GM19463 (cell line): ENCODE data around the gene PTX4.
A peak's percentile ranks its signal among the peaks of the same experiment; 100 is the strongest.
"Not testable (repeated sequence)": the region's sequence is repeated elsewhere in the genome, so short reads cannot be mapped to it uniquely, and the experiment has no call there.

Experiments used
- ATAC-seq: cut with Tn5 transposase; IDR thresholded peaks from one replicate; pipeline ENCODE4 v1.9.1; 2021; ENCODE audit warnings: mild to moderate bottlenecking, moderate library complexity; ENCODE audit not compliant: unreplicated experiment

The PTX4 gene

DNA sequence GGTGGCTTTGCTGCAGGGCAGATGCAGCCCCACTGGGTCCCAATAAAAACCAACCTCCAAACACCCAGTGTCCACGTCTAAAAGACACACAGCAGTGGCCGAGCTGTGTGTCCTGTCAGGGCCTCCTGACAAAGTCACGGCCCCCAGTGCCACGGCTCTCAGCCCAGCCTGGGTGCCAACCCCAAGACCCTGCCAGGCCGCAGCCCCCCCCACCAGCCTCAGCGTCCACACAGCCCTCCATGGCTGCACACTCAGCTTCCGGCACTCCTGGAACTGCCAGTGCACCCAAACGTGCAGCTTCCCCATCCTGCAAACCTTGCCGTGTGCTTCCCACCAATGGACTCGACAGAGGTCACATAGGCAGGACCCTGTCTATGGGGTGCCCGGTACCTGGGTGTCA, 40.8 kb downstream of the PTX4 start:
- ATAC-seq: no peak

DNA sequence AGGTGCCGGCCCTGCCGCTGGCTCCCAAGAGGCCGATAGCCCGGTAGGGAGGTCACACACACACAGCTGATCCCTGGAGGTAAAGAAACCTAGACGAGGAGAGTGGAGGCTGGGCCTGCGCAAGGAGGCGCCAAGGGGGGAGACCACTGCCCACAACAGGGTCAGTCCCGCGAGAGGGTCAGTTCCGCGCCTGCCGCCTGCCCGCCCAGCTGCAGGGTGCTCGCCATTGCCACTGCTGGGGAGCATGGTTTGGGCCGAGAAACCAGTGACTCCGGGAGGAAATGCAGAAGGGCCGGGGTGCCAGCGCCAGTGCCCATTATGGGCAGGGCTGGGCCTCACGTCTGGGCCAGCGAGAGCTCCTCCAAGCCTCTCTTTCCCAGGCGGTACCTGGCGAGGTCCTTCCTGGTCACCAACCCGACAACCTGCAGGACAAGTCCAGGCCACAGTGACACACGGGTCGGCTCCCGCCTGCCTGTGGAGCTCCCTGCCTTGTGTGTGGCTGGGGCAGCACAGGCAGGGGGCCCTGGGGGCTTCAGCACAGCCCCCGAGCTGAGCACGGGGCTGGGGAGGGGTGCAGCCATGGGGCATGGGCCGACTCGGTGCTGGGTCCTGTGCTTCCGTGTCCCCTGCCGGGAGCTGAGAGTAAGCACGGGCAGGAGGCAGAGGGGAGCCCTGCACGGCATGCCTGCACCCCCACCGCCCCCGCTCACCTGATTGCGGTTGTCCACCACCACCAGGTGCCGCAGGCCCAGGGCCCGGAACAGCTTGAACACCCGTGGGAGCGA, 42.3 kb downstream of the PTX4 start:
- no peak for ATAC-seq

DNA sequence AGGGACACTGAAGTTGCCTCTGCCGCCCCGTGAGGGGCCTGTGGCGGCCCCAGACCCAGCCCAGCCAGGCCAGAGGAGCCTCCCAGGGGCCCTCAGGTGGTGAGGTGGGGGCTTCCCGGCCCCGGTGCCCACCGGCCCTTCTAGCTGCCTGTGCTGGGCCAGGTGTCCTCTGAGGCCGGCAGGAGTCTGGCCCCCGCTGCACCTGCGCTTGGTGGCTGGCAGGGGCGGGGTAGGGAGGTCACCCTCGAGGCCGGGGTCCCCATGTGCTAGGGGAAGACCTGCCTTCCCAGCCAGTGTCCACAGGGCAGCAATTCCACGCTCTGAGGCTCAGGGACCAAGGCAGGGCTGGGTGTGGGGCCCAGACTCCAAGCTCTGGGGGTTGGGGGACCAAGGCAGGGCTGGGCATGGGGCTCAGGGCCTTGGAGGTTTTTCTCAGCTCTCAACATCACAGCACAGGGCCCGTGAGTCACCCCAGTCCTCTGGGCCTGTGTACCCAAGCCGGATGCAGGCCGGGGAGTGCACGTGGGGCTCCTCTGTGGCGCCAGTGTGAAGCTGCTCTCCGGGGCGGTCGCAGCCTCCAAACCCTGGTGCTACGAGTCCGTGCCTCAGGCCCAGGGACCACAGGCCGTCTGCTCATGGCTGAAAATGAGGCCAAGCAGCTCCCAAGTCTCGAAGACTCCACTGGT, 43.1 kb downstream of the PTX4 start:
- no peak for ATAC-seq

DNA sequence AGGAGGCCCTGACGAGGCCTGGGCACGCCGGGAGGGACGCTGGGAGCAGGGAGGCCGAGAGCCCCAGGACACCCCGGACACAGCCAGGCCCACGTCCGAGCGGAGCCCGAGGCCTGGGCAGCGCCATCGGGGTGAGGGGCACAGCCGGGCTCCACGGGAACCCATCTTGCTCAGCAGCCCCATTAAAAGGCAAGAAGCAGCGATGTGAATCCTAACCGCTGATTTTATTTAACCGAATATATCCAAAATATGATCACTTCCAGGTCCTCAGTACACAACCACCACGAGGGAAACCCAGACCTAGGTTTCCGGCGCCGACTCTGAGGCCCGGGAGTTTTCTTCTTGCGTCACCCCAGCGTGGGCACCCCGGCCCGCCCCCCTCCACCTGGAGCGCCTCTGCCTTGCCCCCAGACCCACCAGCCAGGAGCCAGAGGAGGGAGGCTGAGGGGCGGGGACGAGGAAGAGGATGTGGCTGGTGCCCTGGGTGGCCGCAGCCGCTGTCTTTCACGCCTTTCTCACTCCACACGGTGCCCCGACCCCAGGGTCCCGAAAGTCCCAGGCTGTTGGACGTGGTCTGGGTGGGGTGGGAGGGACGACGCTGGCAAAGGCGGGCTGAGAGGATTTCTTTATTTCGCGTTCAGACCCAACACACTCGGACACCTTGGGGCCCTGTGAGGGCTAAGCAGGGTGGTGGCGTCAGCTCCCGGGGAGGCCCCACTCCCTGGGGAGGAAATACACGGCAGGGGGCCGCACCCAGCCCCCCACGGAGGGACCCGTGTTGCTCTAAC, 43.8 kb downstream of the PTX4 start:
- ATAC-seq: peak; percentile 53

DNA sequence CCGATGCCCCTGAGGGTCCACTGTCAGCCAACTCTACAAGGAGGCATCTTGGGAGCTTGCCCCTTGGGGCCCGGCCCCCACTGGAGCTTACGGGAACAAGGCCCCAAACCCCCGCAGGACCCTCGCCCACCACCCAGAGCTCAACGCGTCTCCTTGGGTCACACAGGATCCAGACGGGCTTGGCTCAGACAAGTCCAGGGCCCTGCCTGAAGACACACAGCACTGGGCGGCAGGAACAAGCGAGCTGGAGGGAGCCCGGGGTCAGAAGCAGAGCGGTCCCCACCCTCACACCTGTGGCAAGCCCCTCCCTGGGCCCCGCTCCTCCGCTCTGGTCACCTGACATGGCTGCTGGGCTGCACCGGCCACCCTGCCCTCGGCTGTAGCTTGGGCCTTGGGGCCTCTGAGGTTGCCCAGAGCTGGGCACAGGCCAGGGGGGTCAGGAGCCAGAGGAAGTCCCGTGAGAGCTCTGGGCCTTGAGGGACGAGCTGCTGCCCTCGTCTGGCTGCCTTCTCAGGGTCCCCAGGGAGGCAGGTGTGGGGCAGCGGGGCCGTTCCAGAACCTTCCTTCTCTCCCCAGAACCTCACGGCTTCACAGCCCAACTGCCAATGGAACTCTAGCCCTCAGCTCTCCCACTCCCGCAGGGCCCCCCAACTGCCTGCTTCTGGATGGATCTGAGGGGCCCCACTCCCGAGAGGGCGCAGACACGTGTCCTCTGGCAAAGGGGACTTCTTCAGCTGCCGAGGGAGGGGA, 44.6 kb downstream of the PTX4 start, which contains the start of gene CCDC154:
Gene CCDC154 (minus strand): TSS at position 577 of the 750 bp plus-strand sequence. CDS start 234 bp downstream, at position 343.
- no peak for ATAC-seq

DNA sequence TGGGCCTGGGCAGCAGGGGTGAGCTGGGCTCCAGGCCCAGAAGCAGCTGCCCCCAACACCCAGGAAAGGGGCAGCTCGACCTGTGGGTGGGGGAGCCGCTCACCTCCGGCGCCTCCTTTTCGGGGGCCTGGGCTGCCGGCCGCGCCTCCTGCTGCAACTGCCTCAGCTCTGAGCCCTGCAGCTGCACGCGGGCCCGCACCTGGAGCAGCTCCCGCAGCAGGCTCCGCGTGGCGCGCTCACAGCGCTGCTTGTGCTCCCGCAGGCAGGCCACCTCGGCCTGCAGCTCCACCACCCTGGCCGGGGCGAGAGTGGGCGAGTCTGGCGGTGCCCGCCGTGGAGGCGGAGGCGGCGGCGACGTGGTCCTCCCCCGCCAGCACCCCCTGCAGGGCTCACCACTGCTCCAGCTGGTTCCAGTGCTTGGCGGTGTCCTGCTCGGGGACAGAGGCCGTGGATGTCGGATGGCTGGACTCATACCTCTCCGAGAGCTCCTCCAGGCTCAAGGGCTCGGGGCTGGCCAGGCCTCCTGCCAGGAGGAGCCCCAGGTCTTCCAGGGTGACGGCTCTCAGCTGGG, 45.3 kb downstream of the PTX4 start:
- ATAC-seq: no peak

DNA sequence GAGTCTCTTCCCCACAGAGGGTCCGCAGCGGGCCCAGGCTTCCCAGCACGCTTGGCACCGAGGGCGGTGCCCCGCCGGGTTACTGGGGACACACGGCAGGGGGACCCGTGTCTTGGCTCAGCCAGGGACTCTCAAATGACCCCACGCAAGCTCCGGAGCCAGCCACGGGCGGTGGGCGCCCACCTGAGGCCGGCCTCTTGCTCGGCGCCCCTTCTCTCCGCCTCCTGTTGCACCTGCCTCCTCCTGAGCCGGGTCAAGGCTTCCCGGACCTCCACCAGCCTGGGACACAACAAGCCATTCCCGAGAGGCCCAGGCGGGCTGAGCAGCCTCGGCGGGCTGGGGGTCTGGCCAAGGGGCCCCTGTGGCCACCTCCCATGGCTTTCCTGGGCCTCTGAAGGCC, 46.0 kb downstream of the PTX4 start:
- no peak for ATAC-seq

DNA sequence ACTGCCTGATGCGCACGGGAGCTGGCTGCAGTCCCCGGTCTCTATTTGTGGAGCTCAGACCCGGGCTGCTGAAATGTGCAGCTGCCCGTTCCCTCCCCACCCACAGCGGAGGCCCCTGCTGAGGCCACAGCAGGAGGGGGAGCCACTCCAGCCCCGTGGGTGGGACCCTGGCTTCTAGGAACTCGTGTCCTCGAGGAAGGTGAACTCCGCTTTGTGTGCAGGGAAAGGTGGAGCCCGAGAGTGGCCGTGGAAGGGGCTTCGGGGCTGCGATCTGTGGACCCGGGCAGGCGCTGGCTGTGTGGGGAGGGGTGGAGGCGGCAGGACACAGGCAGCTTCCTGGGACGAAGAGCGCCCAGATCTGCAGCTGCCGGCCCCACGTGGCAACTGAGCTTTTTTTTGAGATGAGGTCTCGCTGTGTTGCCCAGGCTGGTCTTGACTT, 47.3 kb downstream of the PTX4 start:
- no peak for ATAC-seq

DNA sequence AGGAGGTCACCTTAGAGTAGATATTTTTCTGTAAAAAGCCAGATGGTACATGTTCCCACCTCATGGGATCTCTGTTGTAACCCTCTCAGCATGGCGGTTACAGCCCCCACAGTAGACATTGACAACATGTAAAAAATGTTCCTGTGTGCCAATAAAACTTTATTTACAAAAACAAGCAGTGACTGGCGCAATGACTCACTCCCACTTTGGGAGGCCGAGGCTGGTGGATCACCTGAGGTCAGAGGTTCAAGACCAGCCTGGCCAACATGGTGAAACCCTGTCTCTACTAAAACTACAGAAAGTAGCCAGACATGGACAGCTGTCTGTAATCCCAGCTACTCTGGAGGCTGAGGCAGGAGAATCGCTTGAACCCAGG, 49.1 kb downstream of the PTX4 start:
- not testable (repeated sequence) for ATAC-seq

DNA sequence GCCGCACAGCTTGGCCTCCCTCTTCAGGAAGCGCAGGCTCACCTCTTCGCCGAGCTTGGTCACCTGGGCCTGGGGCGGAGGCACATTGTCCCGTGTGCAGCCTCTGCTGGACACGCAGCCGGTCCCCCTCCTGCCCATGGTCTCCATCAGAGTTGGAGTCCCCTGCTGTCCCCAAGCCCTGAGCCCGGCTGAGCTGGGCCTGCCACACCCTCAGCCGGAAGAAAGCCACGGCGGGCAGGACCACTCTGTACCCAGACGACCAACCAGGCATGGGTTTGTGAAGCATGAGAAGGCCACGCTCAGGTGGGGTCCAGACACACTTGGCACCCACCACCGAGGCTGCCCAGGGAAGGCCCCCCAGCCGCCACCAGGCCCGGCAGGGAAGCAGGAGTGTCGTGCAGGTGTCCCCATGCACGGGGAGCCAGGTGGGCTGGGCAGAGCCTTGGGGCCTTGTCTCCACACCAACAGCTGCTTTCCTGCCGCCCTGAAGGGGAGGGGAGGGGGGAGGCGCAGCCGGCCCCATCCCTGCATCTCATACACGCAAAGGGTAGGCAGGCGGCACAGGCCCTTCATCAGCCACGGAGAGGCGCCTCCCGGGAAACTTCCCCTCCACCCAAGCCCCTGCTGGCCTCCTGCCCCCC, 49.6 kb downstream of the PTX4 start:
- ATAC-seq: no peak

DNA sequence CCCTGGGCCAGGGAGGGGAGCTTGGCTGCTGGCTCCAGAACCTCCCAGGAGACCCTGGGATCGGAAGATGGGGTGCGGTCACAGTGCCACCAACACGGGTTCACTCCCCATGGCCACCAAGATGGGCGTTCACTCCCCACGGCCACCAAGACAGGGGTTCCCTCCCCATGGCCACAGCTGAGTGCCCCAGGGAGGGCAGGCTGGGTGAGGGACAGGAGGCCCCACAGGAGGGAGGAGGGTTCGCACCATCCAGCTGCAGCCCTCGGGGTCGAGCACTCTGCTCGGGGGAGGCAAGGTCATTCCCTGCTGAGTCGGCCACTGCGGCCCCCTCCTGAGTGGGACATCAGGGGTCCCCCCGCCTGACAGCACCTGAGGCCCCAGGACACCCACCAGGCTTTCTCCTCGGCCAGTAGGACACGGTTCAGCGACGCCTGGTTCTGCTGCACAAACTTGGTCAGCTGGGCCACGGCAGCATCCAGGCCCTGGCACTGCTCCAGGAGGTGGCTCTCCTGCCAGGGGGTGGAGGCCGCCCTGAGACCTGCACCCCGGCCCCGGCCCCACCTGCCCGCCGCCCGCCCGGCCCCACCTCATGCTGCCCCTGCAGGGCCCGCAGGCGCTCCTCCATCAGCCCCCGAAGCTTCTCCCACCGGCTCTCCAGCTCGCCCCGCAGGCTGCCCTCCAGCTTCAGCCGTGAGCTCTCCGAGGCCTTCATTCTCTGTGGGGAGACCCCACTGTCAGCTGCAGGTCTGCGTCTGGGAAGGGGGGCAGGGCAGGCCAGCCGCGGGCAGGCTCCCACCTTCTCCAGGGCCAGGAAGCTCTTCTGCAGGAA, 50.3 kb downstream of the PTX4 start:
- no peak for ATAC-seq

DNA sequence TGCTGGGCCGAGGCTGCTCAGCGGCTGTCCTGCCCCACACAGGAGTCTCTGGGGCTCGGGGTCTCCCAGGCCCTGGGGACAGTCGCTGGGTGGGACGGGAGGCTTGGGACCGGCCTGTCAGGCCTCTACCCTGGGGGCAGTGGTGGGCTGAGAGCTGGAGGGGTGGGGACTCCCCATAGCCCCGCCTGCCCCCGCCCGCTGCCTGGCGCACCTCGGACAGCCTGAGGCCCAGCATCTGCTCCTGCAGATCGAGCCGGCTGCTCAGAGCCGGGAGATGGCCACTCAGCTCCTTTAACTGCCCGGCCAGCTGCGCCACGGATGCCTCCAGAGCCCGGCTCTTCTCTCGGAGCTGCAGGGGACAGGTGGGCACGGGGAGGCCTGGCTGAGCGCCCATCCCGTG, 51.1 kb downstream of the PTX4 start:
- ATAC-seq: no peak

DNA sequence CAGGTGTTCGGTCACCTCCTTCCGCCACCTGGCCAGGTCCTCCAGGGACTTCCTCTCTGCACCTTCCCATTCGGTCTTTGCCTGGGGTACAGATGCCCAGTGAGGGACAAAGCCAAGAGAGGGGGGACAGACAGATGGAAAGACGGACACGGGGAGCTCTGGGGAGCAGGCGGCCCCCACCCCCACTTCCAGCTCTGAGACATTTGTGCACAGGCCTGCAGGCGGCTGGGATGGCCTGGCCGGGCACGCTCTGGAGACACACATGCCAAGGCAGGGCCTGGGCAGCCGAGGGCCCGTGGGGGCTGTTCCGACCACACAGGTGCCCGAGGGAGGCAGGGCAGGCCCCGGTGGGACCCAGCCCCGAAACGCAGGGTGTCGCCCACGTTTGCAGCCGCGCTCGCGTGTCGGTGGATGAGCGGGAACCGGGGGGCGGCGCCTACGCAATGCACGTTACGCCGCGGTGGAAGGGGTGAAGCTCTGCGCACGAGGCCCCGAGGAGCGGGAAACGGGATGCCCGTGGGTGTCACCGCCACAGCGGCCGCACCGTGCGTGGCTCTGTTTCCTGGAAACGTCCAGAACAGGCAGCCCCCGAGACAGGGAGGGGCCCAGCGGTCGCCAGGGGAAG, 51.9 kb downstream of the PTX4 start:
- no peak for ATAC-seq

DNA sequence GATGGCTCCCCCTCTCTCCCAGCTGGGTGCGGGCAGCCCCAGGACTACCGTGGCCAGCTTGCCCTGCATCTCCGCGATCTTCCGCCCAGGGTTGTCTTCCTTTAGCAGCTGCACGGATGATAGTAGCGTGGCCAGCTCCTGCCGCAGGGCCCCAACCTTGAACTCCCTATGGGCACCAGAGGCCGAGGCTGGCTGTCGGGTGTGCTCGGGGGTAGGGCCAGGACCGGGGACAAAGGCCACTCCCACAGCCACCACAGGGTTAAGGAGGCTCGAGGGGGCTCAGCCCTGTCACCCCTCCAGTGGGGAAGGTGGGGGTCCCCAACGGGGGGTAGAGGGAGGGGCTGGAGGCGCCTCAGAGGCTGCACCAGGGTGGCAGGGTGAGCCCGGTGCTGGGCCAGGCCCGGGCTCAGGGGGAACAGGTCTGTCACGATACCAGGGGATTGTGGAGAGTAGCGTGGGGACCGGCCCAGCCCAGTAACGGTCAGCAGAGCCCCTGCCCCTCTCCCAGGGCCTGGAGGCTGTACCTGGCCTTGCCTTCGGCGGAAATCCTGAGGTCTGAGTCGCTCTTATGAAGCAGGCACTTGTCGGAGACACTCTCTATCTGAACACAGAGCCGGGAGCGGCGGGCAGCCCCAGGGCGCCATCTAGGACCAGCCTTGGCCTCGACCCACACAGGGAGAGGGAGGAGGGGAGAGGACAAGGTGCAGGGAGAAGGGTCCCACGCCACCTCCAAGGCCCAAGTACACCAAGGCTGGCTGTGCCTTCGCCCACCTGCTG, 52.6 kb downstream of the PTX4 start:
- ATAC-seq: no peak
